Measurements from ENCODE around the gene LRP5. TPM values are rescaled to one million over a fixed set of nuclear protein-coding genes. Genes with fewer than 3 reads are reported as not detected.
A peak's percentile ranks its signal among the peaks of the same experiment; 100 is the strongest.

LRP5 gene
- total and polyA plus RNA-seq, 9 of the 15 experiments (the other 6 are each of a cell fraction or from before 2014, with no cell fraction given) = 0.48 to 44.2 (median 13.5) TPM

DNA sequence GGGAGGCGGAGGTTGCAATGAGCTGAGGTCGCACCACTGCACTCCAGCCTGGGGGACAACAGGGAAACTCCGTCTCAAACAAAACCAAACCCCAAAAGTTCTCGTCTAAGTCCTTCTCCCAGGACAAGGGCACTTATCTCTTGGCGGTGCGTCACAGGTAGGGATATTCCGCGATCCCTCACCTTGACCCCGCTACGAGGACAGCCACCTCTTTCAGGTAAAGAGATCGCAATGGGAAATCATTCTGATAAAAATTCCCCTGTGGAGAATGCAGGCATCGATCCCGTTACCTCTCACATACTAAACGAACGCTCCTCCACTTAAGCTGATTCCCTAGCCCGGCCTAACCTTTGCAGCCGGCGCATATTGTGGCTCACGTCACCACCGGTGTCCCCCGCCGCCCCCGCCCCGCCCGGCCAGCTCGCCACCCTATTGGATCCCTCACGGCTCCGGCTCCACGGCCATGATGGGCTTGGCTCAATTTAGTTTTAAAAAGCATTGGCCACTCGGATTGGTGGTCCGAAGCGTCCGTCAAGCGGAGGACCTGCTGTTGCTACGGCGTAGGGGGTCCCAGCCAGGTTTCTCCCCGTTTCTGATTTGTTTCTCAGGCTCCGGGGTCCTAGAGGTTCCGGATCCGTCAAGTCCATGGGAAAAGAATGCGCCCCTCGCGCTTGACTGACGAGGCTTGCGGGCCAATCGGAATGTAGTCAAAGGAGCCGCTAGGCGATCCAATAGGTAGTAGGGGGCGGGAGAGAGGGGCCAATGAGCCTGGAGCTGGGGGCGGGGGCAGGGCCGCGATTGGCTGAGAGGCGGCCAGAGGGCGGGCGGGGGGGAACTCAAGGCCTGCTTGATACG, 147.7 kb downstream of the LRP5 start (continued):
- TF ChIP-seq MIER1 (IDR thresholded peaks at IDR 0.05; ENCODE audit: low read depth) (no peak), STAT5A (IDR thresholded peaks at IDR 0.05; ENCODE audit: borderline replicate concordance, low read length) (no peak), ZNF124 (CRISPR knock-in tag; IDR thresholded peaks at IDR 0.05) (no peak), ARID3A (IDR thresholded peaks at IDR 0.05; ENCODE audit: borderline replicate concordance, low read depth, low read length) (peak; percentile 87; the same call in 1 of the 2 replicates), TSC22D4 (tag; IDR thresholded peaks at IDR 0.05) (no peak), RCOR1 (IDR thresholded peaks at IDR 0.05; ENCODE audit: borderline replicate concordance in 1 of 2, low read depth in 2 of 2, low read length in 2 of 2) (peak; percentile 59 to 82), ZNF76 (CRISPR knock-in tag; IDR thresholded peaks at IDR 0.05; ENCODE audit: borderline replicate concordance) (no peak), ZNF3 (CRISPR knock-in tag; IDR thresholded peaks at IDR 0.05) (peak; percentile 65), PKNOX1 (IDR thresholded peaks at IDR 0.05) (peak; percentile 99)
- TF ChIP-seq, protein P1, sequence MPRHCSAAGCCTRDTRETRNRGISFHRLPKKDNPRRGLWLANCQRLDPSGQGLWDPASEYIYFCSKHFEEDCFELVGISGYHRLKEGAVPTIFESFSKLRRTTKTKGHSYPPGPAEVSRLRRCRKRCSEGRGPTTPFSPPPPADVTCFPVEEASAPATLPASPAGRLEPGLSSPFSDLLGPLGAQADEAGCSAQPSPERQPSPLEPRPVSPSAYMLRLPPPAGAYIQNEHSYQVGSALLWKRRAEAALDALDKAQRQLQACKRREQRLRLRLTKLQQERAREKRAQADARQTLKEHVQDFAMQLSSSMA (CRISPR knock-in tag; IDR thresholded peaks at IDR 0.05) = peak; percentile 92; the same call in 1 of the 2 replicates

All from K562 (cell line).